GM21737 (cell line): ENCODE measurements around the gene MARCO.
"Not testable (repeated sequence)": the region's sequence is repeated elsewhere in the genome, so short reads cannot be mapped to it uniquely, and the experiment has no call there.

Source experiments
- ATAC-seq: cut with Tn5 transposase; IDR thresholded peaks from one replicate; pipeline ENCODE4 v1.9.1; 2021; ENCODE audit warnings: mild to moderate bottlenecking, moderate library complexity; ENCODE audit not compliant: unreplicated experiment

MARCO gene

DNA sequence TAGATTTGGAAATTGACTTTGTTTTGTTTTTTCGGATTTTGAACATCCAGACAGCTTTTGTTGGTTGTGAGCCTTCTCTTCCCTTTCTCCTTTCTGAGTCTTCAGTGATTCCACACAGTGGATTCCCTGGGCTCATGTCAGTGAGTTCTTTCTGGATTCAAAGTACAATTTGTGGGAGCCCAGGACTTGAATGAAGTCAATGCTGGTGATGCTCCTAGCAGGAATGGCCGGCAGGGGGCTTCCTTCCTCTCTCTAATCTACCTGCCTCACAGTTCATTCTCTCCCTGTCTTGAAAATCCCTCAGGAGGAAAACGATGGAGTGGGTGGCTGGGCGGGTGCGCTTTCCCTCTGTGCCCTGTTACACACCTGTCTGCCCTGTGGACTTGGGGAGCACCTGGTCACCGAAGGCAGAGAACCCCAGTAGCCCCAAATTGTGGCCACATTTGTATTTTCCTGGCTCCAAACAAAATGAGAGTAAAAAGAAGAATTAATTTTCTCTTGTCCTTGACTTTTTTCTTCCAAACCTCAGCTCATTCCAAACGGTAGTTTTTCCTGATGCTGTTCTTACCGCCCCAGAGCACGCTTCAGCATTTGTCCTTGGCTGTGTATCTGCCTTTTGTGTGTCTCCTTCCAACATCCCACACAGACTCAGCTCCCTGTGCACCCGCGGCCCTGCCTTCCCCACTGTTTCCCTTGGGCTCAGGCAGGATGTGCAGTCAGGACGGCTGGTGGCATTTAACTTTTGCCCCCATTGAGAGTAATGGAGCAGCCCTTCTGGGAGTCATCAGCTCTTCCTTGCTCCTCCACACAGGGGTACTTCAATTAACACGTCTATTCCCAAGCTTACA is 86.6 kb downstream of the MARCO start:
- ATAC-seq, result no peak

DNA sequence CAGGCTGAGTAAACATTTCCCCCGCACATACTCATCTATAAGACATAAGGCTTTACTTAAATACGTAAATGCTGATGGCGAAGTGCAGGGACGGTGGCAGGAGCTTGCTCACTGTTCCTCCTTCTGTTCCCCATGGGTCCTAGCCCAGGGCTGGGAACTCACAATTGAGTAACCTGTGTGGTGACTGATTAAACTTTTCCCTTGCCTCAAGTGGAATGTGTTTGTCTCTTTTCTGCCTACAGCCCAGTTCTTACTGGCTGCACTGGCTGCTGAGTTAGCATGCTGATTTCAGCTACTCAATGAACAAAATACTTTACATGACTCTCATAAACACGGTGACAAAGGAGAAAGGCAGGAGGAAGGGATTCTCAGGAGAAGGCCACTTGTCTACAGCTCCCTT is 87.3 kb downstream of the MARCO start:
- ATAC-seq, result no peak

DNA sequence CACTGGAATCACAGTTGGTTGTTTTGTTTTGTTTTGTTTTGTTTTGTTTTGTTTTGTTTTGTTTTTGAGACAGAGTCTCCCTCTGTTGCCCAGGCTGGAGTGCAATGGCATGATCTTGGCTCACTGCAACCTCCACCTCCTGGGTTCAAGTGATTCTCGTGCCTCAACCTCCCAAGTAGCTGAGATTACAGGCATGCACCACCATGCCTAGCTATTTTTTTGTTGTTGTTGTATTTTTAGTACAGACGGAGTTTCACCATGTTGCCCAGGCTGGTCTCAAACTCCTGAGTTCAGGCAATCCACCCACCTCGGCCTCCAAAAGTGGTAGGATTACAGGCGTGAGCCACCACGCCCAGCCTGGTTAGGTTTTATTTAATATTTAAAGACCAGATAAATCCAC is 95.9 kb downstream of the MARCO start:
- ATAC-seq, result not testable (repeated sequence)

GRCh38 chr2:119040730-119041129 is 98.7 kb downstream of the MARCO start:
- ATAC-seq, result no peak
